OCI-LY7 (cell line): Measurements from ENCODE around the gene MYH6.

Experiments used
- EZH2phosphoT487 ChIP-seq: fragments of 200-600 bp; sonication (generic); IDR thresholded peaks from 2 replicates; pipeline ENCODE4 v1.6.1; 2018; ENCODE audit warnings: low read depth, borderline replicate concordance, mild to moderate bottlenecking, mixed run types, antibody characterized with exemption, low read length, moderate library complexity, mixed read lengths
- TF ChIP-seq, protein P1 (sequence below): fragments of 200-600 bp; sonication (generic); conservative IDR thresholded peaks from 2 replicates; pipeline ENCODE4 v1.5.1; 2014; ENCODE audit warnings: mild to moderate bottlenecking, antibody characterized with exemption, low read length, moderate library complexity, mixed read lengths

DNA sequence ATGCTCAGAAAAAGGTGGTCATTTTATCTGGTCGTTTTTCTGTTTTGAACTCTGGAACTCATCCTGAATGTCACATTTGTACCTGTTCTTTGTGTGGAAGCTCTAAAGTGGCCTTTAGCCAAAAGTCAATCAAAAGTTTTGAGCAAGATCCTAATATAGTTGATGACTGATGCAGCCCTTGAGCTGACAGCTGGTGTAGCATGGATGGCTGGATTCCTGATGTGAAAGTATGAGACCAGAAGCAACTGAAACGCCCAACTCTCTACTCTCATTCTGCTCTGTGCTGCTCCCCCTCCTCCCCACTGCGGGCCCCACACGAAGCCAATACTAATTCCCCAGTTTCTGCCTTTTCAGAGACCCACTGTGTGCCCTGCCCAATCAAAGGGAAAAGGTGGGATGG, 37.7 kb upstream of the MYH6 start:
- TF ChIP-seq, protein P1, sequence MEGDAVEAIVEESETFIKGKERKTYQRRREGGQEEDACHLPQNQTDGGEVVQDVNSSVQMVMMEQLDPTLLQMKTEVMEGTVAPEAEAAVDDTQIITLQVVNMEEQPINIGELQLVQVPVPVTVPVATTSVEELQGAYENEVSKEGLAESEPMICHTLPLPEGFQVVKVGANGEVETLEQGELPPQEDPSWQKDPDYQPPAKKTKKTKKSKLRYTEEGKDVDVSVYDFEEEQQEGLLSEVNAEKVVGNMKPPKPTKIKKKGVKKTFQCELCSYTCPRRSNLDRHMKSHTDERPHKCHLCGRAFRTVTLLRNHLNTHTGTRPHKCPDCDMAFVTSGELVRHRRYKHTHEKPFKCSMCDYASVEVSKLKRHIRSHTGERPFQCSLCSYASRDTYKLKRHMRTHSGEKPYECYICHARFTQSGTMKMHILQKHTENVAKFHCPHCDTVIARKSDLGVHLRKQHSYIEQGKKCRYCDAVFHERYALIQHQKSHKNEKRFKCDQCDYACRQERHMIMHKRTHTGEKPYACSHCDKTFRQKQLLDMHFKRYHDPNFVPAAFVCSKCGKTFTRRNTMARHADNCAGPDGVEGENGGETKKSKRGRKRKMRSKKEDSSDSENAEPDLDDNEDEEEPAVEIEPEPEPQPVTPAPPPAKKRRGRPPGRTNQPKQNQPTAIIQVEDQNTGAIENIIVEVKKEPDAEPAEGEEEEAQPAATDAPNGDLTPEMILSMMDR = no peak
- no peak for TF ChIP-seq EZH2phosphoT487
